HG02588 (cell line): ENCODE data around the gene TGM5.
"Not testable (repeated sequence)": the region's sequence is repeated elsewhere in the genome, so short reads cannot be mapped to it uniquely, and the experiment has no call there.

Experiments
- ATAC-seq: cut with Tn5 transposase; IDR thresholded peaks from one replicate; pipeline ENCODE4 v1.9.1; 2021; ENCODE audit warnings: mild to moderate bottlenecking, moderate library complexity; ENCODE audit not compliant: unreplicated experiment

The TGM5 gene

GRCh38 chr15:43275740-43276562 is 9.2 kb upstream of the TGM5 start:
- ATAC-seq = no peak

GRCh38 chr15:43274136-43274535 is 7.4 kb upstream of the TGM5 start:
- no peak for ATAC-seq

GRCh38 chr15:43273243-43273642 is 6.5 kb upstream of the TGM5 start:
- ATAC-seq = no peak

- not testable (repeated sequence) for ATAC-seq
Measured at GRCh38 chr15:43271908-43272307, 5.2 kb upstream of the TGM5 start.

- ATAC-seq = no peak
Measured at GRCh38 chr15:43270676-43271306, 4.1 kb upstream of the TGM5 start.

GRCh38 chr15:43270113-43270665 is 3.5 kb upstream of the TGM5 start:
- no peak for ATAC-seq

GRCh38 chr15:43268111-43269105 is 1.7 kb upstream of the TGM5 start:
- no peak for ATAC-seq

- no peak for ATAC-seq
Measured at GRCh38 chr15:43267439-43267838, 711 bp upstream of the TGM5 start.

GRCh38 chr15:43266386-43266785 is 342 bp downstream of the TGM5 start:
- no peak for ATAC-seq

- no peak for ATAC-seq
Measured at GRCh38 chr15:43260011-43260615, 6.6 kb downstream of the TGM5 start.

GRCh38 chr15:43258781-43259180 is 7.9 kb downstream of the TGM5 start:
- no peak for ATAC-seq

- ATAC-seq = no peak
Measured at GRCh38 chr15:43256341-43256740, 10.4 kb downstream of the TGM5 start.

- no peak for ATAC-seq
Measured at GRCh38 chr15:43255376-43255775, 11.4 kb downstream of the TGM5 start.

- peak; percentile 47 for ATAC-seq
Measured at GRCh38 chr15:43253431-43254403, 13.0 kb downstream of the TGM5 start.

- ATAC-seq = no peak
Measured at GRCh38 chr15:43251871-43252250, 14.9 kb downstream of the TGM5 start.

- ATAC-seq = no peak
Measured at GRCh38 chr15:43251185-43251870, 15.4 kb downstream of the TGM5 start.

GRCh38 chr15:43250785-43251184 is 15.9 kb downstream of the TGM5 start:
- ATAC-seq = no peak

- peak; percentile 50 for ATAC-seq
Measured at GRCh38 chr15:43249699-43250203, 17.0 kb downstream of the TGM5 start.

- no peak for ATAC-seq
Measured at GRCh38 chr15:43249236-43249635, 17.5 kb downstream of the TGM5 start.
